ENCODE measurements around the gene NEDD8.

DNA sequence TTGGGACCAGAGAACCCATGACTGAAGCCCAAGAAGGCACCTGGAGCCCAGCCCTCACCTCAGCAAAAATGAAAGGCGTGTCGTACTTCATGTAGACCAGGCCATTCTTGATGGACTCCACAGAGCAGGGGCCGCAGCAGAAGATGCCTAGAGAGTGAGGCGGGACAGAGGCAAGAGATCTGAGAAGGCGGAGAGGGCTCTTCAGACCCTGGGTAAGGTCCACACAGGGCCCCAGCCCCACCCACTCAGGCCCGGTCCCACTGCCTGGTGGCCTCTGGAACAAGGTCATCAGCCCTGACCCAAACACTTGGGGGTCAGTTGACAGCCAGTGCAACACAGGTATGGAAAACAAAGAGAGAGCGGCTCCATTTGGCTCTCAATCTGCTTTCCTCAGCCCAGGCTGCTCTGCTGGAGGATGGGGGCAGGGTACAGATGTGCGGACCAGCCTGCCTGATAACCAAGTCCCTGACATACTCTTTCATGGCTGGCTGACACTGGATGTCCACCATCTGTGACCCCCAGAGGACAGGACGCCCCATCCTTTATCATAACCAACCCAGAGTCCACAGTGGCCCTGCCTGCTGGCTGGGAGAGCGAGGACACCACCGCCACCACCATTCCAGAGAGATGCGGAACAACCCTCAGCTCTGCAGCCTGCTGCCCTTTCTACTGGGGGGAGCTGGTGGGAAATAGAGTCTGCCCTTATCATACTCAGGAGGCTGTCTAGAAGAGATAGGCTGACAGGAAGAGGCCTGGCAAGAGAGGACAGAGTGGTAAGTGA lies 24.0 kb upstream of the NEDD8 start:
- no peak for TF ChIP-seq CTCF (IDR thresholded peaks at IDR 0.05)
- TF ChIP-seq EP300 (IDR thresholded peaks at IDR 0.05): no peak
- TF ChIP-seq POLR2A (IDR thresholded peaks at IDR 0.05): no peak
